GM19240 (cell line): ENCODE measurements around the gene RING1.
"Not testable (repeated sequence)": the region's sequence is repeated elsewhere in the genome, so short reads cannot be mapped to it uniquely, and the experiment has no call there.

Experiments
- DNase-seq: peaks from one replicate; pipeline ENCODE4 v3.0.0; 2011; ENCODE audit warnings: low spot score; ENCODE audit not compliant: insufficient read length

The RING1 gene

DNA sequence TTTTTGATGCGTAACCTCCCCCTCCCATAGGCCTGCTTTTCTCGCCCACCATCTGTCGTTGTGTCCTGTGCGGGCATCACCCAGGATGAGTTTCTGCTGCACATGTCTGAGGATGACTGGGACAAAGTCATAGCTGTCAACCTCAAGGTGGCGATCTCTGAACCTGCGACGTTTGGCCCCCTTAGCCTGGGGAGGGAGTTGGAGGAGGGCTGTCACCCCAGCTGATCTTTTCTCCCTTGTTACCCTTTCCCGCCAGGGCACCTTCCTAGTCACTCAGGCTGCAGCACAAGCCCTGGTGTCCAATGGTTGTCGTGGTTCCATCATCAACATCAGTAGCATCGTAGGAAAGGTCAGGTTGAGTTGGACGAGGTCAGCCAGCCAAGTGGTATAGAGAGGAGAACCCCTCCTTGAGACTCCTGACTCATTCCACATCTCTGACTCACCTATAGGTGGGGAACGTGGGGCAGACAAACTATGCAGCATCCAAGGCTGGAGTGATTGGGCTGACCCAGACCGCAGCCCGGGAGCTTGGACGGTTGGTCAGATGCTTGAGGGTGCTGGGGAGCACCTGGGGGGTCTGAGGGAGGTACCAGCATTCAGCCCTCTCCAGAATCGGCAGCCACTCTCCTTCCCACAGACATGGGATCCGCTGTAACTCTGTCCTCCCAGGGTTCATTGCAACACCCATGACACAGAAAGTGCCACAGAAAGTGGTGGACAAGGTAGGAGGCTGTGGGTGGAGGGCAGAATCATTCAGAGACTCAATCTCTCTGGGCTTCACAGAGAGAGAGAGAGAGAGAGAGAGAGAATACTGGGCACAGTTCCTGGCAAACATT lies 2.9 kb upstream of the RING1 start:
- no peak for DNase-seq

- no peak for DNase-seq
These were observed 2.1 kb upstream of the RING1 start for GRCh38 chr6:33206027-33206863.

DNA sequence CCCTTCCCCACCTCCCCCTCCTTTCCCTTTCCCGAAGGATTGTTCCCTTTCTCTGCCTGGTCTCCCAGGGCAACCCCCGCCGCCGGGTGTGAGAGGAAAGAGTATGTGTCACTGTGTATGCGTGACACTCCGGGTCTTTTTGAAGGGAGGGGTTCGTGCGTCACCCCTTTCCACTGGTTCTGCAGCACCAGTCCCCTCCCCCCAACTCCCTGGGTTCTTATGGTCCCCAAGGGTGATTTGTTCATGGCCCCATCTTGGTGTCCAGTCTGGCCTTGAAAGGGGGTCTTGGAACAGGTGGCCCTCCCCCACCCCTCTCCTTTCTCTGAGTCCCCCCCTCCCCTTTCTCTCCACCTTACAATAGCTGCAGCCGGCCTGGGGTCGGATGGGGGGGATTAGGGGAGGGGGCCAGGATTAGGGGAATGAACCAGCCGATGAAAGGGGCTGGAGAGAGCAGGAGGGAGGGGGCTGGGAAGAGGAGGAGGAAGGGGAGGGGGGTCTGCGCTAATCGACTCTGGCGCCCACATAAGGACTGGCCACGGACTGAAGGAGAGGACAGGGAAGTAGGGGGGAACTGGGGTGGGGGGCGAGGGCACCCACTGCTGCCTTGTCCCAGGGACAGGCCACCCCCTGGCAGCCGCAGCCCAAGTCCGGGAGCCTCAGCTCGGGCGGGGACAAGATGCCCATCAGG lies 1.3 kb upstream of the RING1 start:
- DNase-seq = no peak

DNA sequence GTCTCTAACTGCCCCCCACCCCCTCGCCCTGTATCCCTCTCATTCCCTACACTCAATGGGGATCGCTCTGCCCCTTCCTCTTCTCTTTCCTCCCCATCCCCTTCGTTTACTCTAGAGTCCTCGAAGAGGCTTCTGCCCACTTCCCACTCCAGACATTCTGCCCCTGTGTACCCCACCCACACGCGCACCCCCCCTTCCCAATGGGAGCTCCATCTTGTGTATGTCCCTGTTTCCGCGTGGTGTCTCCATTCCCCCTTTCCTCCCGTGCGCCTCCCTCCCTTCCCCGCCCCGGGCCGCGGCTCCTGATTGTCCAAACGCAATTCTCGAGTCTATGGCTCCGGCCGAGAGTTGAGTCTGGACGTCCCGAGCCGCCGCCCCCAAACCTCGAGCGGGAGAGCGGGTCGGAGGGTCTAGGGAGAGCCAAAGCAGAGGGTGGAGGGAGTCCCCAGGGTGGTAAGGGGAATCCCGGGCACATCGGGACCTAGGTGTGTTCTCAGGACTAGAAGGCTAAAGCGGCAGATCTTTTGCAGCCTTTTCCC lies 679 bp upstream of the RING1 start:
- no peak for DNase-seq

DNA sequence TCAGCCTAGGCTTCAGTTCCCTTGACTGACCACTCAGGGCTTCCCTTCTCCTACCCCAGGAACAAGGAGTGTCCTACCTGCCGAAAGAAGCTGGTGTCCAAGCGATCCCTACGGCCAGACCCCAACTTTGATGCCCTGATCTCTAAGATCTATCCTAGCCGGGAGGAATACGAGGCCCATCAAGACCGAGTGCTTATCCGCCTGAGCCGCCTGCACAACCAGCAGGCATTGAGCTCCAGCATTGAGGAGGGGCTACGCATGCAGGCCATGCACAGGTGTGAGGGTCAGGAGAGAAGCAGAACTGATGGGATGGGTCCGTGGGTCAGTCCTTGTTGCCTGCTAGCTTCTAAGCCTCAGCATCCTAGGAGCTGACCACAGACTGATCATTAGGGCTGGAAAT lies 1.6 kb downstream of the RING1 start:
- no peak for DNase-seq

DNA sequence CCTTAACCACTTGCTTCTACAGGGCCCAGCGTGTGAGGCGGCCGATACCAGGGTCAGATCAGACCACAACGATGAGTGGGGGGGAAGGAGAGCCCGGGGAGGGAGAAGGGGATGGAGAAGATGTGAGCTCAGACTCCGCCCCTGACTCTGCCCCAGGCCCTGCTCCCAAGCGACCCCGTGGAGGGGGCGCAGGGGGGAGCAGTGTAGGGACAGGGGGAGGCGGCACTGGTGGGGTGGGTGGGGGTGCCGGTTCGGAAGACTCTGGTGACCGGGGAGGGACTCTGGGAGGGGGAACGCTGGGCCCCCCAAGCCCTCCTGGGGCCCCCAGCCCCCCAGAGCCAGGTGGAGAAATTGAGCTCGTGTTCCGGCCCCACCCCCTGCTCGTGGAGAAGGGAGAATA lies 2.8 kb downstream of the RING1 start:
- no peak for DNase-seq

GRCh38 chr6:33211666-33212422 lies 3.5 kb downstream of the RING1 start:
- DNase-seq = no peak

GRCh38 chr6:33212857-33213165 lies 4.5 kb downstream of the RING1 start:
- no peak for DNase-seq

DNA sequence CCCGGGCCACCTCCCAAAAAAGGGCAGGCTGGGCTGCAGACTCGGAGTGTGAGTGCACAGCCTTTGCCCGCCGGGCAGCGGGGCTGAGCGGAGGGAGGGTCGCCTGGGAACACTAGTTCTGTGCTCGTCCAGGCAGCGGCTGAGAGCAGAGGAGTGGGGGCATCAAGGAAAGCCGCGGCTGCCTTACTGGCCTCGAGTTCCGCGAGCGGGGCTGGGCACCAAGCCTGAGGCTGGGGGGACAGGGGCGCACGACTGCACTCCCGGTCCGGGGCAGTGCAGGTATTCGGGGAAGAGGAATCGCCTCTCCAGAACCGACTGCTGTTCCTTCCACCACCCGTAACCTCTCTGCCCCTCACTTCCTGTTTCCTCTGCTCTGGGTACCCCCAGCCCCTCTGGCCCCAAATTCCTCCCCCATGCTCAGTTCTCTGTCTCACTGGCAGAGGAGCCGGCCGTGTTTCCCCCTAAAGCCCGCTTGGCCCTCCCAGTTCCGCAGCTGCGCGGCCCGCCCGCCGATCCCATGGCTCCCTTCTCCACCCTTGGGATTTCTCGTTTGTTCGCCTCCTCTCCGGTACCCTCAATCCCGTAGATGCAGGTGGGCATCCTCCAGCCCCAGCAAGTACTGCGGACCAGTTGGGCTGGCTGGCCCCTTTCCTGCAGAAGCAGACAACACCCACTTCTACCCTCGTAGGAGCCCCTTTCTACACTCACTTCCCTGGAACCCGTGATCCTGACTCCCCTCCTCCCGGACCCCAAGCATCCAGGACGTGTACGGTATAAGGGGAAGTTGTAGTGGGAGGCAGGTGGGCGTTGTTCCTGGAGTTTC lies 5.1 kb downstream of the RING1 start:
- DNase-seq = no peak

- DNase-seq = no peak
These were observed 5.7 kb downstream of the RING1 start for GRCh38 chr6:33213989-33214335.

DNA sequence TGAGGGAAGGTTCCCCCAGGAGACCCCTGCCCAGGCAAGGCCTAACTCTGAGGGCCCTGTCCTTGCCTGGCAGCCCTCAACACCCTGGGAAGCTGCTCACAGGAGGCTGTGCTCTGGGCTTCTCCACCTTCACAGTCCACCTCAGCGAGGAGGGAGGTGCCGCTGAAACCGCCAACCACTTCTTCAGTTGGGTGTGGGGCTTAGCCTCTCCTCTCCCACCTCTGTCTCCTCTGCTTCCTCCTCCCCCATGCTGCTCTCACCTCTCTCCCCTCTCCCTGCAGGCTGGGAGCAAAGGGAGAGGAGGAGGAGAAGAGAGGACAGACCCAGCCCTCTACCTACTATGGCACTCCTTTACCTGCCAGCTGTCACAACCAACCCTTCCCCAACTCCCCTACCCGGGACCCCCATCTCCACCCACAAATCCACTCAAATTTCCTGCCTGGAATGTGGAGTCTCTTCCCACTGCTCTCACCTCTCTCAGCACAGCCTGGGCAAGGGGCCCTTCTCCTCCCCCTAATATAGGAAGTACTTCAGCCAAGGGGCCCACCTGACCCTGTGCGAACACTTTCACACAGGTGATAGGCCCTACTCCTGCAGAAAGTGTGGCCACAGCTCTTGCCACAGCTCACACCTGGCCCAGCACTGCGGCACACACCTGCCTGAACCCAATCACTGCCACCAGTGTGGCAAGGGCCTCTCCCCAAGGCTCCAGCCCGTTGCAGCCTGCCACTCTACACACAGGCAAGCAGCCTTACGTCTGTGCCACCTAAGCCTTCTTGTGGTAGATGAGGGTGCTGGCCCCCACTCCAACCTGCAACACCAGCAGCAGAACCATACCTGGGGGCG lies 7.2 kb downstream of the RING1 start:
- DNase-seq = no peak

DNA sequence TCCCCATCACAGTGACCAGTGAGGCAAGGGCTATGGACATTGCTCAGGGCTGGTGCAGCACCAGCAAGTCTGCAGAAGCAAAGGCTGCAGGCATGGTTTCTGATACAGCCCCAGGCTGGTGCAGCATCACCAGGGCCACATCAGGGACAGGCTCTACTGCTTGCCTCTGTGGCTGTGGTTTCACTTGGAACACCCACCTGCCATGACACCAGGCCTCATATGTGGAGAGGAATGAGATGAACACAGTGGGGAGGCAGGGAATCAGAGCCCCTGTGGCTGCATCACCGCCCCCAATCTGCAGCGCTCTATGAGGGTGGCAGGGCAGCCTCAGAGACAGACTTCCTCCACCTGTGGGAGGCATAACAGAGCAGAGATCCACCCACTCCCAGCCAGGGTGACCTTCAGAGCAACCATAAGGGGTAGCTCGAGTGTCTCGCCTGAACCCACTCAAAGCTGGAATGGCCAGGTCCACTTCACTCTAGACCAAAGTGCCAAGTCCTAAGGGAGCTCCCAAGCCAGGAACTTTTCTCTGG lies 7.9 kb downstream of the RING1 start:
- no peak for DNase-seq

DNA sequence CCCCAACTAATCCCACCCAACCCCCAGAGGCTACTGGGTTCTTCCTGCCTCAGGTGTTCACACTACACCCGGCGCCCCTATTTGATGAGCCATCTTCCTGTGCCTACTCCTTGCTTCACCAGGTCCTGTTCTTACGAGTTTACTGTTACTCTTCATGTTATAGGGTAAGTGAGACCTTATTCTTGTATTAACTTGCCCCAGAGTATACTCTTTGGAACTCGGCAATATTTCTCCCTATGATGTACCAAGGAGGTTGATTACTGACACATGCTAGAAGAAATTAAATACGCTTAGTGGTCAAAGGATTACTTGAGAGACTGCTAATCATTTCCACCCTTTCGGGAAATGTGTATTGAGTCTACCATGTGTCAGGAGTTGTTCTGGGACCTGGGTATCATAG lies 8.9 kb downstream of the RING1 start:
- DNase-seq = no peak

DNA sequence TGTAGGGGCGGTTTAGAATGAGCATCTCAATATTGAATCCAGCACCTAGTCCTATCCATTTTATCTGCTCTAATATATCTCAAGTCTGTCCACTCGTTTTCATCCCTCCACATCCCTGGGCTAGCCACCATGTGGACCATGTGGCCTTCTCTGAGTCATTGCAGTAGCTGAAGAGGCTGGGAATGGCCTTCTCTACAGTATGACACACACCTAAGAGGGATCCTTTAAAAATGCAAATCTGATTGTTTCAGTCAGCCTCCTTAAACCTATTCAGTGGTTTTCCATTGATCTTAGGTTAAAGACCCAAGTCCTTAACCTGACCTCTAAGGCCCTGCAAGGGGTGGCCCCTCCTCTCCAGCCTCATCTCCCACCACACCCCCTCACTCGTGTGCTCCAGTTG lies 9.4 kb downstream of the RING1 start:
- DNase-seq = no peak

DNA sequence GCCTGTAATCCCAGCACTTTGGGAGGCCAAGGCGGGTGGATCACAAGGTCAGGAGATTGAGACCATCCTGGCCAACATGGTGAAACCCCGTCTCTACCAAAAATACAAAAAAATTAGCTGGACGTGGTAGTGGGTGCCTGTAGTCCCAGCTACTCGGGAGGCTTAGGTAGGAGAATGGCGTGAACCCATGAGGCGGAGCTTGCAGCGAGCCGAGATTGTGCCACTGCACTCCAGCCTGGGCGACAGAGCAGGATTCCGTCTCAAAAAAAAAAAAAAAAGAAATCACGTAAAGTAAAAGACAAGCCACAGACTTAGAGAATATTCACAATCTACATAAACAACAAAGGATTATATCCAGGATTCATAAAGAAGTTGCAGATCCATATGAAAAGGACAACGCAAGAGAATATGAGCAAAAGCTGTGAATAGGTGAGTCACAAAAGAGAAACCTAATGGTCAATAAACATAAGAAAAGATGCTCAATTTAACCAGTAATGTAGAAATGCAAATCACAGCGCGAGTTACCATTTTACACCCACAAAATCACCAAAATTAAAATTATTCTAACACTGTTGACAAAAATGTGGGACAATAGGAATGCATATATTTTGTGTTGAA lies 18.3 kb downstream of the RING1 start:
- not testable (repeated sequence) for DNase-seq

GRCh38 chr6:33235221-33235634 lies 26.9 kb downstream of the RING1 start:
- DNase-seq = no peak

- DNase-seq = no peak
These were observed 28.0 kb downstream of the RING1 start for GRCh38 chr6:33236328-33236727.

- no peak for DNase-seq
These were observed 28.6 kb downstream of the RING1 start for GRCh38 chr6:33236852-33237251.

DNA sequence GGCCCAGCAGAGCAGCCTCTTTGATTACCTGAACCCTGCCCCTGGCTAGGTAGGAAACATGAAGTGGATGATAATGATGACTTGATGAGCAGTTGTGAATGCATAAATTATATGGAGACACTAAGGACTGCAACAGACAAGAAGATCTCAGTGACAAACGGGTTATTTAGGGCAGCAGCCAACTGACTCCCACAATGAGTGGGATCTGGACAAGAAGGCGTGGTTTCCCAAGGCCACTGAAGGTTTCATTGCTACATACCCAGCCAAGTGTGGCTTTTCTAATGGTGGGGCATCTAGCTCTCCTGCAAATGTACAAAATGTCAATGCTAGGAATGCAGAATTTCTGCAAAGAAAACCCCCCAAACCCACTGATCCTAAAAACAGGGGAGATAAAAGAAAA lies 29.4 kb downstream of the RING1 start:
- no peak for DNase-seq
